Cerebellar nuclear complex (tissue), 1 donor: Measurements from ENCODE around the gene TNNI3K.

Experiments used
- DNase-seq, 2 experiments: peaks; one replicate each; lab custom pipeline; 2025; lab: John Stamatoyannopoulos, UW

TNNI3K gene

GRCh38 chr1:74286414-74286813 is 51.2 kb downstream of the TNNI3K start:
- no peak for DNase-seq

GRCh38 chr1:74314438-74314837 is 79.3 kb downstream of the TNNI3K start:
- no peak for DNase-seq

GRCh38 chr1:74316302-74316701 is 81.1 kb downstream of the TNNI3K start:
- no peak for DNase-seq

GRCh38 chr1:74317663-74318062 is 82.5 kb downstream of the TNNI3K start:
- no peak for DNase-seq

- DNase-seq, result no peak
These were observed 88.8 kb downstream of the TNNI3K start for GRCh38 chr1:74323937-74324473.

- no peak for DNase-seq
These were observed 89.7 kb downstream of the TNNI3K start for GRCh38 chr1:74324684-74325448.

- no peak for DNase-seq
These were observed 93.7 kb downstream of the TNNI3K start for GRCh38 chr1:74328851-74329250.

- DNase-seq, result no peak
These were observed 98.1 kb downstream of the TNNI3K start for GRCh38 chr1:74333244-74333643.

- no peak for DNase-seq
These were observed 99.0 kb downstream of the TNNI3K start for GRCh38 chr1:74334147-74334546.

- no peak for DNase-seq
These were observed 105.5 kb downstream of the TNNI3K start for GRCh38 chr1:74340656-74341055.

GRCh38 chr1:74341702-74342339 is 106.6 kb downstream of the TNNI3K start:
- no peak for DNase-seq

- no peak for DNase-seq
These were observed 108.0 kb downstream of the TNNI3K start for GRCh38 chr1:74343216-74343615.

GRCh38 chr1:74344387-74344786 is 109.2 kb downstream of the TNNI3K start:
- DNase-seq, result no peak

GRCh38 chr1:74356493-74356892 is 121.3 kb downstream of the TNNI3K start:
- no peak for DNase-seq

- DNase-seq, result no peak
These were observed 122.0 kb downstream of the TNNI3K start for GRCh38 chr1:74357150-74357549.

GRCh38 chr1:74357756-74358155 is 122.6 kb downstream of the TNNI3K start:
- no peak for DNase-seq

- DNase-seq, result no peak
These were observed 127.5 kb downstream of the TNNI3K start for GRCh38 chr1:74362691-74363090.

- peak in 1 of 2 experiments; percentile 35 for DNase-seq
These were observed 128.0 kb downstream of the TNNI3K start for GRCh38 chr1:74363220-74363619.

GRCh38 chr1:74367175-74367813 is 132.1 kb downstream of the TNNI3K start:
- DNase-seq, result no peak

- no peak for DNase-seq
These were observed 133.1 kb downstream of the TNNI3K start for GRCh38 chr1:74368335-74368734.

- DNase-seq, result no peak
These were observed 140.2 kb downstream of the TNNI3K start for GRCh38 chr1:74375376-74375775.

GRCh38 chr1:74380252-74380651 is 145.1 kb downstream of the TNNI3K start:
- no peak for DNase-seq

GRCh38 chr1:74388855-74389254 is 153.7 kb downstream of the TNNI3K start:
- no peak for DNase-seq
